SU-DHL-6 (cell line): ENCODE measurements around the gene SULF2.

Experiments
- EZH2phosphoT487 ChIP-seq: fragments of 200-600 bp; sonication (generic), shearing (Covaris generic); conservative IDR thresholded peaks from 2 replicates; pipeline ENCODE4 v1.6.1; 2018; ENCODE audit warnings: mild to moderate bottlenecking, antibody characterized with exemption, low read length, moderate library complexity, mixed read lengths
- TF ChIP-seq, protein P1 (sequence below): fragments of 200-600 bp; sonication (generic); IDR thresholded peaks from one replicate; pipeline ENCODE4 v1.5.1; 2017; ENCODE audit warnings: antibody characterized with exemption, mild to moderate bottlenecking, low read length, moderate library complexity; ENCODE audit not compliant: insufficient read depth, poor library complexity, severe bottlenecking

DNA sequence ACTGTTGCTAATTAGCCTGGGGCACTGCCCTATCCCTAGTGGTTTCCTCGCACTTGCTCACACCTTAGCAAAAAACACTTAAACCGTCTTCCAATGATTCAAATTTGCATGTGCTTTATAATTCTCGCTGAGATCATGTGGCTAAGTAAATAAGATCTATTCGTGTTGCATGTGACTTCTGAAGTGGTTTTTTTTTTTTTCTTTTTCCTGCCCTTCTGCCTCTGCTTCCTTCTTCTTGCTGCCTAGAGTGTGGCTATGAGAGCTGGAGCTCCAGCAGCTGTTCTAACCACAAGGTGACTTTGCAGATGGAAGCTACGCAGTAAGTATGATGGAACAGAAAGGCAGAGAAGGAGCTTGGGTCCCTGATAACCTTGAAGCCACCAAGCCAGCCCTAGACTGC is 36.5 kb downstream of the SULF2 start:
- TF ChIP-seq, protein P1, sequence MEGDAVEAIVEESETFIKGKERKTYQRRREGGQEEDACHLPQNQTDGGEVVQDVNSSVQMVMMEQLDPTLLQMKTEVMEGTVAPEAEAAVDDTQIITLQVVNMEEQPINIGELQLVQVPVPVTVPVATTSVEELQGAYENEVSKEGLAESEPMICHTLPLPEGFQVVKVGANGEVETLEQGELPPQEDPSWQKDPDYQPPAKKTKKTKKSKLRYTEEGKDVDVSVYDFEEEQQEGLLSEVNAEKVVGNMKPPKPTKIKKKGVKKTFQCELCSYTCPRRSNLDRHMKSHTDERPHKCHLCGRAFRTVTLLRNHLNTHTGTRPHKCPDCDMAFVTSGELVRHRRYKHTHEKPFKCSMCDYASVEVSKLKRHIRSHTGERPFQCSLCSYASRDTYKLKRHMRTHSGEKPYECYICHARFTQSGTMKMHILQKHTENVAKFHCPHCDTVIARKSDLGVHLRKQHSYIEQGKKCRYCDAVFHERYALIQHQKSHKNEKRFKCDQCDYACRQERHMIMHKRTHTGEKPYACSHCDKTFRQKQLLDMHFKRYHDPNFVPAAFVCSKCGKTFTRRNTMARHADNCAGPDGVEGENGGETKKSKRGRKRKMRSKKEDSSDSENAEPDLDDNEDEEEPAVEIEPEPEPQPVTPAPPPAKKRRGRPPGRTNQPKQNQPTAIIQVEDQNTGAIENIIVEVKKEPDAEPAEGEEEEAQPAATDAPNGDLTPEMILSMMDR, result no peak
- TF ChIP-seq EZH2phosphoT487, result no peak
